ENCODE results near the gene CCDC71. TPM values are rescaled to one million over a fixed set of nuclear protein-coding genes. Genes with fewer than 3 reads are reported as not detected.

The CCDC71 gene
- total and polyA plus RNA-seq, 9 of the 15 experiments (the other 6 are each of a cell fraction or from before 2014, with no cell fraction given), result 0.13 to 19.3 (median 14.3) TPM

DNA sequence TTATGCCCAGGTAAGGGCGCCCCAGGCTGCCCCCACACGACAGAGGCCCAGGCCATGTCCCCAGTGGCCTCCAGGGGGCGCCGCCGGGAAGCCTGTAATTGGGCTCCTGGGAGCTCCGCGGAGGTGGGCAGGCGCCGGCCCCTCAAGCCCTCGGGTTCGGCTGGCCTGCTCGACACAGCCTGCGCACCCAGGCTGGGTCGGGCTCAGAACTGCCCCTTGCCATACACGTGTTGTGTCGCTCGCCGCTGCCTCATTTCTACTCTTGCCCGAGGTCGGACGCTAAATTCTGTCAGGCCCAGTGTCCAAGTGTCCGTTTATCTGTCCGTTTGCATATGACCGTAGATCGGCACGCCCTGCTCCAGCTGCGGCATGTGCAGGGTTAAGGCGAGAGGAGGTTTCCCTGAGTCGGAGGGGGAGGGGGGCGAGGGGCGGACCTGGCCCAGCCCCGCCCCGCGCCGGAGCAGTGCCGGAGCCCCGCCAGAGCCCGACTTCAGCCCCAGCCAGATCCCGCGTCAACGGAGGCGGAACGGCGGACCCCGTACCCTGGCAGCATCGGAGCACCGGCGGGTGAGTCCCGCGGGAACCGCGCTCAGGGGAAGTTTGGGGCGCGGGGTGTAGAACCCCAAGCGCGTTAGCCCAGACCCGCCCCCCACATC lies 5.1 kb upstream of the CCDC71 start, which contains the start of gene KLHDC8B (continued):
- peak; percentile 55; the same call in 1 of the 2 replicates for TF ChIP-seq EP300 (IDR thresholded peaks at IDR 0.05; ENCODE audit: low read length)
- no peak for TF ChIP-seq NCOA2 (IDR thresholded peaks at IDR 0.05; ENCODE audit: partially characterized antibody in 2 of 2)
- no peak for TF ChIP-seq PTRF (tag; IDR thresholded peaks at IDR 0.05)
- TF ChIP-seq, protein P1, sequence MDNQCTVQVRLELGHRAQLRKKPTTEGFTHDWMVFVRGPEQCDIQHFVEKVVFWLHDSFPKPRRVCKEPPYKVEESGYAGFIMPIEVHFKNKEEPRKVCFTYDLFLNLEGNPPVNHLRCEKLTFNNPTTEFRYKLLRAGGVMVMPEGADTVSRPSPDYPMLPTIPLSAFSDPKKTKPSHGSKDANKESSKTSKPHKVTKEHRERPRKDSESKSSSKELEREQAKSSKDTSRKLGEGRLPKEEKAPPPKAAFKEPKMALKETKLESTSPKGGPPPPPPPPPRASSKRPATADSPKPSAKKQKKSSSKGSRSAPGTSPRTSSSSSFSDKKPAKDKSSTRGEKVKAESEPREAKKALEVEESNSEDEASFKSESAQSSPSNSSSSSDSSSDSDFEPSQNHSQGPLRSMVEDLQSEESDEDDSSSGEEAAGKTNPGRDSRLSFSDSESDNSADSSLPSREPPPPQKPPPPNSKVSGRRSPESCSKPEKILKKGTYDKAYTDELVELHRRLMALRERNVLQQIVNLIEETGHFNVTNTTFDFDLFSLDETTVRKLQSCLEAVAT (IDR thresholded peaks at IDR 0.05), result peak in 1 of 2 experiments; percentile 21; a peak in 2 of 4 replicates
- TF ChIP-seq, protein P2, sequence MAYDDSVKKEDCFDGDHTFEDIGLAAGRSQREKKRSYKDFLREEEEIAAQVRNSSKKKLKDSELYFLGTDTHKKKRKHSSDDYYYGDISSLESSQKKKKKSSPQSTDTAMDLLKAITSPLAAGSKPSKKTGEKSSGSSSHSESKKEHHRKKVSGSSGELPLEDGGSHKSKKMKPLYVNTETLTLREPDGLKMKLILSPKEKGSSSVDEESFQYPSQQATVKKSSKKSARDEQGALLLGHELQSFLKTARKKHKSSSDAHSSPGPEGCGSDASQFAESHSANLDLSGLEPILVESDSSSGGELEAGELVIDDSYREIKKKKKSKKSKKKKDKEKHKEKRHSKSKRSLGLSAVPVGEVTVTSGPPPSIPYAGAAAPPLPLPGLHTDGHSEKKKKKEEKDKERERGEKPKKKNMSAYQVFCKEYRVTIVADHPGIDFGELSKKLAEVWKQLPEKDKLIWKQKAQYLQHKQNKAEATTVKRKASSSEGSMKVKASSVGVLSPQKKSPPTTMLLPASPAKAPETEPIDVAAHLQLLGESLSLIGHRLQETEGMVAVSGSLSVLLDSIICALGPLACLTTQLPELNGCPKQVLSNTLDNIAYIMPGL (CRISPR knock-in tag; IDR thresholded peaks at IDR 0.05), result no peak
- no peak for TF ChIP-seq SRF (CRISPR knock-in tag; IDR thresholded peaks at IDR 0.05)
- TF ChIP-seq, protein P3, sequence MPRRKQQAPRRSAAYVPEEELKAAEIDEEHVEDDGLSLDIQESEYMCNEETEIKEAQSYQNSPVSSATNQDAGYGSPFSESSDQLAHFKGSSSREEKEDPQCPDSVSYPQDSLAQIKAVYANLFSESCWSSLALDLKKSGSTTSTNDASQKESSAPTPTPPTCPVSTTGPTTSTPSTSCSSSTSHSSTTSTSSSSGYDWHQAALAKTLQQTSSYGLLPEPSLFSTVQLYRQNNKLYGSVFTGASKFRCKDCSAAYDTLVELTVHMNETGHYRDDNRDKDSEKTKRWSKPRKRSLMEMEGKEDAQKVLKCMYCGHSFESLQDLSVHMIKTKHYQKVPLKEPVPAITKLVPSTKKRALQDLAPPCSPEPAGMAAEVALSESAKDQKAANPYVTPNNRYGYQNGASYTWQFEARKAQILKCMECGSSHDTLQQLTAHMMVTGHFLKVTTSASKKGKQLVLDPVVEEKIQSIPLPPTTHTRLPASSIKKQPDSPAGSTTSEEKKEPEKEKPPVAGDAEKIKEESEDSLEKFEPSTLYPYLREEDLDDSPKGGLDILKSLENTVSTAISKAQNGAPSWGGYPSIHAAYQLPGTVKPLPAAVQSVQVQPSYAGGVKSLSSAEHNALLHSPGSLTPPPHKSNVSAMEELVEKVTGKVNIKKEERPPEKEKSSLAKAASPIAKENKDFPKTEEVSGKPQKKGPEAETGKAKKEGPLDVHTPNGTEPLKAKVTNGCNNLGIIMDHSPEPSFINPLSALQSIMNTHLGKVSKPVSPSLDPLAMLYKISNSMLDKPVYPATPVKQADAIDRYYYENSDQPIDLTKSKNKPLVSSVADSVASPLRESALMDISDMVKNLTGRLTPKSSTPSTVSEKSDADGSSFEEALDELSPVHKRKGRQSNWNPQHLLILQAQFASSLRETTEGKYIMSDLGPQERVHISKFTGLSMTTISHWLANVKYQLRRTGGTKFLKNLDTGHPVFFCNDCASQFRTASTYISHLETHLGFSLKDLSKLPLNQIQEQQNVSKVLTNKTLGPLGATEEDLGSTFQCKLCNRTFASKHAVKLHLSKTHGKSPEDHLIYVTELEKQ (CRISPR knock-in tag; IDR thresholded peaks at IDR 0.05), result no peak
- TF ChIP-seq MBD2 (IDR thresholded peaks at IDR 0.05; ENCODE audit: borderline replicate concordance, low read depth), result peak; percentile 49; the same call in 1 of the 2 replicates
- no peak for TF ChIP-seq ZFPM2 (CRISPR knock-in tag; IDR thresholded peaks at IDR 0.05)
- no peak for TF ChIP-seq MED1 (CRISPR knock-in tag; IDR thresholded peaks at IDR 0.05; ENCODE audit: borderline replicate concordance)
- TF ChIP-seq, protein P4, sequence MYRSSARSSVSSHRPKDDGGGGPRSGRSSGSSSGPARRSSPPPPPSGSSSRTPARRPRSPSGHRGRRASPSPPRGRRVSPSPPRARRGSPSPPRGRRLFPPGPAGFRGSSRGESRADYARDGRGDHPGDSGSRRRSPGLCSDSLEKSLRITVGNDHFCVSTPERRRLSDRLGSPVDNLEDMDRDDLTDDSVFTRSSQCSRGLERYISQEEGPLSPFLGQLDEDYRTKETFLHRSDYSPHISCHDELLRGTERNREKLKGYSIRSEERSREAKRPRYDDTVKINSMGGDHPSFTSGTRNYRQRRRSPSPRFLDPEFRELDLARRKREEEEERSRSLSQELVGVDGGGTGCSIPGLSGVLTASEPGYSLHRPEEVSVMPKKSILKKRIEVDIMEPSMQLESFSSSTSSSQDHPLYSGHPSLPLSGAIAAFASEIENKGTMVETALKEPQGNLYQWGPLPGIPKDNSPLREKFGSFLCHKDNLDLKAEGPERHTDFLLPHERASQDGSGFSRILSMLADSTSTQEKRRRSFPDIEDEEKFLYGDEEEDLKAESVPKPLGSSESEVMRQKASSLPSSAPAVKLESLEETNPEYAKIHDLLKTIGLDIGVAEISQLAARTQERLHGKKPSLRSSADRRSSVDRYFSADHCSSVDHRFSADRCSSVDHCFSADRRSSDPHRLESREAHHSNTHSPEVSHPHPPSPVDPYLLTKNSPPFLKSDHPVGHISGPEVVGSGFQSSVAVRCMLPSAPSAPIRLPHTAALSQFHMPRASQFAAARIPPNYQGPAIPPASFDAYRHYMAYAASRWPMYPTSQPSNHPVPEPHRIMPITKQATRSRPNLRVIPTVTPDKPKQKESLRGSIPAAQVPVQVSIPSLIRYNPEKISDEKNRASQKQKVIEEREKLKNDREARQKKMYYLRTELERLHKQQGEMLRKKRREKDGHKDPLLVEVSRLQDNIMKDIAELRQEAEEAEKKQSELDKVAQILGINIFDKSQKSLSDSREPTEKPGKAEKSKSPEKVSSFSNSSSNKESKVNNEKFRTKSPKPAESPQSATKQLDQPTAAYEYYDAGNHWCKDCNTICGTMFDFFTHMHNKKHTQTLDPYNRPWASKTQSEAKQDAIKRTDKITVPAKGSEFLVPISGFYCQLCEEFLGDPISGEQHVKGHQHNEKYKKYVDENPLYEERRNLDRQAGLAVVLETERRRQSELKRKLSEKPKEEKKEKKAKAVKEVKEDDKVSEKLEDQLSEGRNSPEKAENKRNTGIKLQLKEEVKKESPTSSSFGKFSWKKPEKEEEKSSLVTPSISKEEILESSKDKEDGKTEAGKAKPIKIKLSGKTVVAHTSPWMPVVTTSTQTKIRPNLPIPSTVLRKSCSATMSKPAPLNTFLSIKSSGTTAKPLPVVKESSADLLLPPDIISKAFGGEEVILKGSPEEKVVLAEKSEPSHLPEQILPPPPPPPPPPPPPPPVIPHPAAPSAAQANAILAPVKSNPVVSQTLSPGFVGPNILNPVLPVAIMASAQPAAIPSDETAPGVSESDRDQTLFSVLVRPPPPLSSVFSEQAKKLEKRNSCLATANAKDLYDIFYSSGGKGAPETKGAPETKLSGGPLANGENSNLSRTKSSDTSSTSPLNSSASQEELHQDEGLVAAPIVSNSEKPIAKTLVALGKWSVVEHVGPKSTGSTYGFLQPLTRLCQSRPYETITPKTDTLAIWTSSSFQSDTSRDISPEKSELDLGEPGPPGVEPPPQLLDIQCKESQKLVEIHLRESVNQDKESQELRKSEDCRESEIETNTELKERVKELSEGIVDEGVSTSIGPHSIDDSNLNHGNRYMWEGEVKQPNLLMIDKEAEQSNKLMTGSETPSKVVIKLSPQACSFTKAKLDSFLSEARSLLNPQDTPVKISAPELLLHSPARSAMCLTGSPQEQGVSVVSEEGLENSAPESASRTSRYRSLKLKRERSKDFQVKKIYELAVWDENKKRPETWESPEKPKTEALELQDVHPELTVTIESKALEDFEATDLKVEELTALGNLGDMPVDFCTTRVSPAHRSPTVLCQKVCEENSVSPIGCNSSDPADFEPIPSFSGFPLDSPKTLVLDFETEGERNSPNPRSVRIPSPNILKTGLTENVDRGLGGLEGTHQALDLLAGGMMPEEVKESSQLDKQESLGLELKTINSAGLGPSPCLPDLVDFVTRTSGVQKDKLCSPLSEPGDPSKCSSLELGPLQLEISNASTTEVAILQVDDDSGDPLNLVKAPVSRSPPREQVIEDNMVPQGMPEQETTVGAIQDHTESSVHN (IDR thresholded peaks at IDR 0.05; ENCODE audit: borderline replicate concordance in 1 of 2, low read depth in 1 of 2), result peak in 1 of 2 experiments; percentile 65; a peak in 1 of 4 replicates
- TF ChIP-seq POLR2A (conservative IDR thresholded peaks at IDR 0.05), result peak; percentile 65; the same call in 1 of the 2 replicates
